ENCODE data around the gene RASGRF2.

The RASGRF2 gene

DNA sequence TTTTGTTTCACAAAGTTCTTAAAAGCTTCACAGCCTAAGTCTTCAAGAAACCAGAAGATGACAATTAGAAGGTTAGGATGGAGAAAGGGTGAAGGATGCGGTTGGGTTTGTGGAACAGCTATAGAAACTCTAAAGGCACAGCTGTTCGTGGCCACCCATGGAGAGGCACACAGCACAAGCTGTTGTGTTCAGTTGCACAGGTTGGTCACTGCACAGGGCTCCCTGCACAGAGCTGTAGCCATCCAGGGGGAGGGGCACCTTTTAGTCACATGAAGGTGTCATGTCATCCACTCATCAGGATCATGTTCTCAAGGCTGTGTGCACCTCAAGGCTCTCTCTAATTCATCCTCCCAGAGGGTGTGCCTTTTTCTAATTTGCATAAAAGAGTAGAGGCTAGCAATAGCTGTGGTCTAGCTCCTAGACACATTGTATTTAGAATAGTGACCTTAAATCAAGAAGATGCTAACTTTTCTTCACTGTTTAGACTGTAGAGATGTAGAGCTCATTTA, 5.0 kb upstream of the RASGRF2 start:
- no peak for DNase-seq (ENCODE audit: low read depth)

DNA sequence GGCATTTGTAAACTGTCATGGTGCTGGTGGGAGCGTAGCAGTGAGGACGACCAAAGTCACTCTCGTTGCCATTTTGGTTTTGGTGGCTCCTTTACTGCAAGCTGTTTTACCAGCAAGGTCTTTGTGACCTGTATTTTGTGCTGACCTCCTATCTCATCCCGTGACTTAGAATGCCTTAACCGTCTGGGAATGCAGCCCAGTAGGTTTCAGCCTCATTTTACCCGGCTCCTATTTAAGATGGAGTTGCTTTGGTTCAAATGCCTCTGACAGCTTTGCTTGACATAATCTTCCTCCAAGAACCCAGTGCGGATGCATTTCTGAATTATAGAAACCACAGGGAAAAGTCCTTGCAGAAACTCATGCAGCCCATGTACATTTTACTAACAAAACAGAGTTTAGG, 3.9 kb upstream of the RASGRF2 start:
- no peak for DNase-seq (ENCODE audit: low read depth)

DNA sequence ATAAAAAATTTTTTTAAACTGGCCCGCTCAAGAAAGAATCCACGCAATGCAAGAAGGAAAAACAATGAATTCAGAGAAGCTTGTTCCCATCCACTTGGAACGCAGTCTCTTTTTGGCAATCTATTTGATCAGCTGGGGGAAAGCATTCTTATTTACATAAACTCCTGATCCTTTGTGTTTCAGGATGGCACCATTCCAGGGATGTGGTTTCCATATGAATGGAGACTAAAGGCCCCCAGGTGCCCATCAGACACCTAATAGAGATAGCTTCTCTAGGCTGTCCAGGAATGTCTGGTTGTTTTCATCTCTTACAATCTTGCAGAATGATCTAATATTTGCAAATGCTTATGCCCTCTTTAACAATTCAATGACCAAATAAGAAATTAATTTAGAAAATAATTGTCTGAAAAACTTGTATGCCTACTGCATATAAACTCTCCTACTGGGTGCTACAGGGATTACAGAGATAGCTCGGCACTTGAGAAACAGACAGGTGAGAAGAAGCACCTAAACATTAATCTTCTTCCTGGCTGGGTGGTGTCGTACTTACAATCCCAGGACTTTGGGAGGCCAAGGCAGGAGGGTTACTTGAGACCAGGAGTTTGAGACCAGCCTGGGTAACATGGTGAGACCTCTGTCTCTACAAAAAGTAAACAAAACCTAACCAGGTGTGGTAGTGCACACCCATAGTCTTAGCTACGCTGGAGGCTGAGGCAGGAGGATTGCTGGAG, 3.0 kb upstream of the RASGRF2 start:
- no peak for DNase-seq (ENCODE audit: low read depth)

DNA sequence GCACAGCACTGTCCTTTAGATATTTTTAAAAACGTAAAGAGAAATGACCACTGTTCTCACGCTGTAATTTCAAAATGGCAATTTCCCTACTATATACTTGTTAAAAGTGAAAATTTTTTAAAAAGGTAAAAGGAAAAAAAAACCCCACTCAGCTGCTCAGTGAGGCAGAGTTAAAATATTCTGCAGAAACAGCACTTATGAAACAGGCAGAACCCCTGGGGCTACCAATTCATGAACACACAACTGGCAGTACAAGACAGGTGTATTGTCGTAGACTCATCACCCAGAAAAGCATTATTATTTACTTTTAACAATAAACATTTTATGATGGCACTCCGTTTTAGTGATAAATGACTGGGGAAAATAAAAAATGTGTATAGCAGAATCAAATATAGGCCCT, 1.5 kb upstream of the RASGRF2 start:
- DNase-seq (ENCODE audit: low read depth) = no peak

DNA sequence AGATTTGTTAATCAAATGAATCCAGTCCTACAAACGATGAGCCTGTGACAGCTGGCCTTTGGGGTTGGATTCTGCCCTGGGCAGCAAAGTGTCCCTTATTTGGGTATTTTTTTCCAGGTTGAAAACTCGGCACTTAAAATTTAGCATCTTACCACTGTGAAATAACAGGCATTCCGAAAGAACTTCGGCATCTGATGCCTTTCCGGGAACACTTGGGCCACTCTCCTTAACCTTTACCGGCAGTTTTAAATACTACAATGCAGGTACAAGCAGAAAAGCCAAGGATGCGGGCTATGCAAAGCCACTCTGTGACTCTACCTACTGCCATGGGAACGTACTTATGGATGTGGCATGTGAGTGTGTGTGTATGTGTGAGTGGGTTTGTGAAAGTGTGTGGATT, 1.0 kb upstream of the RASGRF2 start:
- no peak for DNase-seq (ENCODE audit: low read depth)

DNA sequence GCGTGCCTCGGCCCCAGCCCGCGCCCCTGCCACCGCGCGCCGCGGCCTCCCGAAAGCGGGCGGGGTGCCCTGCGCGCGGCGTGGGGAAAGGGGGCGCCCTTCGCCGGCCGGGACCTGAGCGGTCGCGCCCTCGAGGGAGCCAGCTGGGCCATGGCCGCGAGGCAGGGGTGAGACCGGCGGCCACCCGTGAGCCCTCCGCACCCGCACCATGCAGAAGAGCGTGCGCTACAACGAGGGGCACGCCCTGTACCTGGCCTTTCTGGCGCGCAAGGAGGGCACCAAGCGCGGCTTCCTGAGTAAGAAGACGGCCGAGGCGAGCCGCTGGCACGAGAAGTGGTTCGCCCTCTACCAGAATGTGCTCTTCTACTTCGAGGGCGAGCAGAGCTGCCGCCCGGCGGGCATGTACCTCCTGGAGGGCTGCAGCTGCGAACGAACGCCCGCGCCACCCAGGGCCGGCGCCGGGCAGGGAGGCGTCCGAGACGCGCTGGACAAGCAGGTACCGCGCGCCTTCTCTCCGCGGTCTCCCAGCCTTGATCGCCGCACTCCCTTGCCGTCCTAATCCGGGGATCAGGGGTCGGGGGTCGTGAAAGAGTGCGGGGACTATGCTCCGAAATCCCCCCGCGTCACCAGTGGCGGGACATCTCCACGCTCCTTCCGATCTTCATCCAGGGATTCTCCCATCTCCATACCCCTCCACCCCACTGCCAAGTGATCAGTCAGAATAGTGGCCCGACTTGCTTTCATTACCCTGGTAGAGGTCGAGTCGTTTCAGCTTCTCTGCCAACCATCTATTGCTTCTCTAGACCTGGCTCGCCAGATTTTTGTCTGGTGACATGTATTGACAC, 590 bp downstream of the RASGRF2 start:
- no peak for DNase-seq (ENCODE audit: low read depth)

DNA sequence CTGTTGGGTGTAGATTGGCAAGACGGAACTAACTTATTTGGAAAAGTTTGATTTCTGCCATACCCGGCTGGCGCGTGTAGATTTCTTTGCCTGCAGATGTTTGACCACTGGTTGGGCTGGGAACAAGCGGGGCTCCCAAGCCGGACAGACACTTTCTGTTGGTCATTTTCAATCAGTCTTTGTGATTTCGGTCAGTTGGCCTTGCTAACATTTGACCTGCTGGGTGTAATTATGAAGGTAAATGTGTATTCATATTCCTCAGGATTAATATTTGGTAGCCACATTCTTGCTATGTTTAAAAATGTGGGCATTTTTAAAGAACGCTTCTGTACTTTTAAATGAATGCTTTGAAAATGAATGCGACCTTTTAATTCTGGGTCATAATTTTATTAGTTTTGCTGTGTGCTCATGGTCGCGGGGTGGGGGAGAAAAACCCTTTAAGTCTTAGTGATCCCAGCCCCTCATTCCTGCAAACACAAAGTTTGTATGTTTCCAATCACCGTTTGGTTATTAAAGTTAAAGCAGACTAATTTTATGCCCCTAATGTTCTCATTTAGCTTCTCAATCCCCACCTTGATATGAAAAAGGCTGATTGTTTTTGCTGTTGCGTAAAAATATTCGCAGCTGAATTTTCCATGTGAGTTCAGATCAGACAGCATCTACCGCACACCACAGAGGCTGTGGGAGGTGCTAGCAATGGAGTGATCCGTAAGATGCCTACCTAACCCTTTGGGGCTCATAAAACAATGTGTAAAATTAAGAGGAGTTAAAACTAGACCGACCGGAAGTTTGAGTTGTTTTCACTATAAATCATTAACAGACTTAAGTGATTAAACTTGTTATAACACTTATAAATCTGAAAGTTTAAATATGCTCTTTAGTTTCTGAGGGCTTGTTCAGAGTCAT, 1.5 kb downstream of the RASGRF2 start:
- no peak for DNase-seq (ENCODE audit: low read depth)

DNA sequence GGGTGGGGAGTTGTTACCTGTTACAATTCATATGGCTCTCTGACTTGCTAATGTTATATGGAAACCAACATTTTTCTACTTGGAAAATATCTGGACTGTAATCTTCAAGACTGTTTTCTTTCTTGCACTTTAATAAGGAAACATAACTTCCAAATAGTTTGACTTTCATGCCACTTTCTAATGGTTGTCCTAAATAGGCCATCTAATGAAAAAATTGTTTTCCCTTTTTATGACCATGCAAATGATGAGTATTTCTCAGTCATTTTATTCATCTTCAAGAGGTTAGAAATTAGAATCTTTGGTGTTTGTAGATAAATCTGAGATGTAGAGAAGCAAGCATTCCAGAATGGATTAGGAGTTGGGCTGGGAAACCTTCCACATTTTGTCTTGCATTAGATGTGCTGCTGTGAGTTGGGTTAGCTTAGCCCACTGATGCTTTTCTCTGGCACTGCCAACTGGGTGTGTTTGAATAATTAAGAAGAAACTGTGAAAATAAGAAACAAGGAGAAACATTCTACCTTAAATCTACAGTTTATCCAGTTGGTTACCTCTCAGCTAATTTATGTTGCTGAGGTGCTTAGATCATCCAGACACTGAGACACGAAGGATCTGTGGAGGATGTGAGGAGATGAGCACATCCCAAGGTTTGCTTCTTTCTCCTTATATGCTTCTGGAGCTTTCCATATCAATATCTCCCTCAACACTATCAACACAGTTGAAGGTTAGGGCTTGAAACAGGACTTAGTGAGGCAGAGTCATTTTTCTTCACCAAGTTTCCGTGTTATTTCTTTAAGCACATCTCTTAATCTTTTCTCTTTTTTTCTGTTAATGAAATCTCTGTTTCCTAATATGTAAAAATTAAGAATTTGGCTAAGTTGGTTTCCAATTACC, 2.7 kb downstream of the RASGRF2 start:
- DNase-seq (ENCODE audit: low read depth) = no peak

DNA sequence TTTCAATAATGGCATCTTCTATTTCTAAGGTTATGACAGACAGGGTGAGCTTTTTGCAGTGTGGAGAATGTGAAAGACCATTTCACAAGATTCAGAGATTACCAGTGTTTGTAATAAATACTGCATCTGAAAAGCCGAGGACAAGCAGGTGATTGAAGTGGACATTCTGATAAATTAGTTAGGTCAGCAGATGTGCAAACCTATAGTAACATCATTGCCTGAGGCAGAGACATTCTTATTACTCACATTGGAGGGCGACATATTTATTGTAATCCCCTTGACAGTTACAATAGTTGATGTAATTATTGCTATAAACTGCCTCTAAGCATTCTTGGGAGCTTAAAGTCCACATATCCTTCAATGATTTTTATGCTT, 3.3 kb downstream of the RASGRF2 start:
- no peak for DNase-seq (ENCODE audit: low read depth)

DNA sequence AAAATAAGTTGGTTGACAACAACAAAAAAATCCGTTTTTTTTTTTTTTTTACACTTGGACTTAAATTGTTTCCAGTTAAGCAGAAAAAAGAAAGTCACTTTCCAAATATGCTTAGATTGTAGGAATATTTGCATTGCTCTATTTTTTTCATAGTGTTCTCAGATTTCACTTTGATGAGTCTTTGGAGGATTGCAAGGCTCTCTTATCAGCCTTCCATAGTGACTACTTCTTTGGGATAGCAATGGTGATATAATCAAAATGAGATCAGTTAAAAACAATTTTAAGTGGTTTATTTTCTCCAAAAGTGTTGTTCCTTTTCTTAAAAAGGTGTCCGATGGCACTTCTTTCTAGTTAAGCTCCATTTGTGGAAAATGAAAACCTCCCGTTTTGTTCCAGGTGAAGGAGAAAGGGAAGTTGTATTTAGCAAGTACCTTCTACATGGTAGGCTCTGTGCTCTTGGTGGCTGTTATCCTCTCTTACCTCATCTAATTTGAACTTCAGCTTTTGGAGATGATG, 3.9 kb downstream of the RASGRF2 start:
- DNase-seq (ENCODE audit: low read depth) = no peak

DNA sequence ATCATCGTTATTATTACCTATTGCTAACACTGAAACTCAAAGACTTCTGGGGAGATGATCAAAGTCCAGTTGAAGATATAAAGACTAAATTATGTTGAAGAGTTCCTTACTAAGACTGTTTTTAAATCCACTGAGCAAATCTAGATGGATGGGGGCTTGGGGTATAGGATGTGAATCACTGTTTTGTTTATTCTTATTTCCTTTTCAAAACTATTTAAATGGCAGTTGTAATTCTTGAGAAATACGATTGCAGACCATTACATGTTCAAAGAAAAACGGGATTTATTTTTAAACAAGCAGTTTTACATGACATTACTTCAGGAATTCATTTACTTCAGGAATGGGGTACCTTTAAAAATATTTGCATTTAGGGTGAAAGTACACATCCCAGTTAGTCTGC, 4.3 kb downstream of the RASGRF2 start:
- no peak for DNase-seq (ENCODE audit: low read depth)

DNA sequence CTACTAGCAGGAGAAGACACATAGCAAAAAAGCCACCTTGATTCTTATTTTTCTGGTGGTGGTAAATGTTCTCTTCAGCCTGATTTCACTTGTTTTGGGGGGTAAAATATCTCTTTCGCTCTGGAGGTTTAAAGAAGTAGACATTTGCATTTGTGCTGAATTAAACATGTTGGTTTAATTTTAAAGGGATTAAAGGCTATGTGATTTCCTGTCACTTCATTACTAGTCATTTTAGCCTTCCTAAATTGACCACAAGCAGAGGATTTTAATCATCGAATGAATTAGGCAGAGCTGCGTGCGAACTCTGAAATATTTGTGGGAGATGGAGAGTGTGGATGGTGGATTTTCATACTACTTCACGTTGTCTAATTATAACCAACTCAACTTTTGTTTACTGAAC, 4.8 kb downstream of the RASGRF2 start:
- DNase-seq (ENCODE audit: low read depth) = no peak

DNA sequence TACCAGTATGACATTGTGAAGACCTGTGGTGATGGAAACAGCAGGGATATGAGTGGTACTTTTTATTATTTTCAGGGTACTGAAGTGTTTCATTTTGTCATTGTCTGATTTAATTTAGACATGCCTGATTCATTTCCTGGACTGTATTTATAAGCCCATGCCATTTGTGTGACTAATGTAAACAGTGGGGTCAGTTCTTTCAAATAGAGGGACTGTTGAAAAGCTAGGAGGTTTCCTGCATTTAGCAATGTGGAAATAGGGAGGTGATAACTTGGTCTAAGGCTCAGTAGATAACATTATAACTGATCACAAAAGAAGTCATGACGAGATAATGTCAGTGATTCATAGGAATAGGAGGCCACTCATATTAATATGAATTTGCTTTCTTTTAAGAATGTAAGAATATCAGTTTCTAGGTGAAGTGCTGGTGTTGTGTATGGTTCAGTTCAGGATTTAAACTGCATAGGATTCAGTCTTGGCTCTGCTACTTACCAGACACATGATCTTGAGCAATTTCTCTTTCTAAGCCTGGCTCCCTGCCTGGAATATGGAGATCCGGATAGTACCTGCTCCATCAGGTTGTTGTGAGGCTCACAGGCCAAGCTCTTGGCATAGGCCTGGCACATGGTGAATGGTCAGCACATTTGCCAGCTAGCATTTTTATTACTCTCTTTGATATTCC, 7.5 kb downstream of the RASGRF2 start:
- DNase-seq (ENCODE audit: low read depth) = no peak

DNA sequence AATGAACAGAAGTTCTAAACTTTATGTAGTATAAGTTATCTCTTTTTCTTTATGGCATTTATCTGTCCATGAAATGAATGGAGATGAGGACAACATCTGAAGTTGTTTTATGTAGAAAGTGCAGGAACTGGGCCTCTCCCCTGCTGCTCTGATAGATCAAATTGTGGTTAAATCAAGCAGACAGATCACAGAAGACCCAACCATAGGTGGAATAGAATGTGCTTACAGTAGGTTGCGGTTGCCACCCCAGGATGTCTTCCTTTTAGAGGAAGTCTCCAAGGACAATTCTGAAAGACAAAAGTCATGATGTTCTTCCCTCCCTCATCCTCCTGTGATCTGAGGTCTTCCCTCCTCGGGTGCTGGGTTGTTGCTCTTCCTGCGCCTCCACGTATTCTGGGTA, 12.9 kb downstream of the RASGRF2 start:
- no peak for DNase-seq (ENCODE audit: low read depth)

DNA sequence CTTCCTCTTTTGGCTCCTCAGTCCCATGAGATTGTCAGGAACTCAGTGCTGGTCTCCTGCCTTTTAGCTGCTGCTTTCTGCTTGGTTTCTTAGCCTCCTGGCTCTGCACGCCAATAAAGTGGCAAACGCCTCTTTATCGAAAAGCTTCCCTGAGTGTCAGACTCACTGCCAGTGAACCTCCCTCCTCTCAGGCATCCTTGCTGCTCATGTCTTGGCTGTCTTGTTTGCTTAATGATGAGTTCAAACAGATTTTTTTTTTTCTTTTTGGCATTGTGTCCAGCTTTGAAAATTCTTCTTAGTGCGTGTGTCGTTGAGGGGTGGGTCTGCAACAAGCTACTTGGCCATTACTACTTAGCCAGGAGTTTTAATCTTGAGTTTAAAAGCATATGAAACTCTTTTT, 14.9 kb downstream of the RASGRF2 start:
- DNase-seq (ENCODE audit: low read depth) = no peak

DNA sequence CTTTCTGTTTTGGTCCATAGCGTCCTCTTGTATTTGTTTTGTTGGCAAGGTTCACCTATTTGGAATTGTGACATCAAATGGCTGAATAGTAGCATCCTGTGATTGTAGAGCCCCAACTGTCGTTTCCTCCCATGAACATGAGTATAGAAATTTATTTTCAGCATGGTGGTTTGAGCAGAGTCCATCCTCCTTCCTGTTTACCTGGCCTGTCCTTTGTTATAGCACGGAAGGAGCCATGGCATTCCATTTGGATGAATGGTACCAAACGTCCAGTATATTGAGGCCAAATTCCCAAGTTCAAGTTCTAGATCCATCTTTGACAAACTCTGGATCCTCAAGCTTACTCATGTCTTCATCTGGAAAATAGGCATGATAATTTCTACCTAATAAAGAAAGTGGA, 16.8 kb downstream of the RASGRF2 start:
- DNase-seq (ENCODE audit: low read depth) = no peak

DNA sequence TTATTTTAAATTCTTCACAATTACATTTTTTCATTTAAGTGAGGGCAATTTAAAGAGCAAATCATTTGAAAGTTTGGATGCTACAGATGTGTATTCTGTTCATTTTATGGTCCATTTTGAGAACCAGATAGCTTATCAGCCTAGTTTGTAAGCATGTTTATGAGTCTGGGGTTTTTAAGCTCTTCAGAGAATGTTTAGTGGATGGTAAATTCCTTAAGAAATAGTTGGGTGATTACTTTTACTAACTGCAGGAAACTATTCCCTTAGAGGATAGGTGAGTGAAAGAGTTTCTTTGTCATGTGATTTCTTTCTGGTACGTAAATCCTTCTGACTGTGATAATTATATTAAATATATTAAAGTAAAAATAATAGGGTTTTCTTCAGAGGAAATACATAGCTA, 17.6 kb downstream of the RASGRF2 start:
- DNase-seq (ENCODE audit: low read depth) = no peak

DNA sequence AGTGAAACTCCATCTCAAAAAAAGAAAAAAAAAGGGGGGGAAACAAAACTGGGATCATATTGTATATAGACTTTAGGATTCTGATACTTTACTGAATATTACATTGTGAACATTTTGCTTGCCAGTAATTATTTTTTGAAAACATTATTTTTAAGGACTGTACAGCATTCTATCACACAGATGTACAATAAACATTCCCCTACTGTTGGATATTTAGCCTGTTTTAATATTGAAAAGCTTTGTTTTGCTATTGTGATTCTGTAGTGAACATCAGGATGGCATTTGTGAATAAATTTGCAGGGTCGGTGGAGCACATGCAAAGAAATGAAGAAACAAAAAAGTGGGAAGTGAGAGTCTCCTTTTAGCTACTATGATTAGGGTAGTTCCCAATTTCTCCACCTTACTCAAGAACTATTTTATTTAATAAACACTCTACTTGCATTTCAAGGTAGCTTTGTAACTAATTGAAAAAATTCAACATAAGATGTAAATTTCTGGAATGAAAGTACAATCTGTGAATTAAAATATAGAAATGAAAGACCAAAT, 18.7 kb downstream of the RASGRF2 start:
- DNase-seq (ENCODE audit: low read depth) = no peak

DNA sequence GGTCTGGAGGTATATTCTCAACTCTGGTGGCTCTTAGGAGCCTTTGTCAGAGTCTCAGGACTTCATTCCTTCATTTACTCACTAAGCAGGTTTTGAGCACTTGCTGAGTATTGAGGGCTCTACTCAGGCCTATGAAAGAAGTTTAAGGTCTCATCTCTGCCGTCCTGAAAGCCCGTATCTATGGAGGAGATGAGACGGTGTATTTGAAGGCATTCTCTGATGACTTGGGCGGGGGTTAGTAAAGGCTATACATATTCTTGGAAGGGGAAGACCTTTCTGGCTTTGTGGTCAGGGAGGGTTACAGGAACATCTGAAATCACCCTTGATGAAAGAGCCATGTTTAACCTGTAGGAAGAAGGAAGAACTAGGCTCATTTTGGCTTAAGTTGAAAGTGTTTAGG, 21.9 kb downstream of the RASGRF2 start:
- no peak for DNase-seq (ENCODE audit: low read depth)

DNA sequence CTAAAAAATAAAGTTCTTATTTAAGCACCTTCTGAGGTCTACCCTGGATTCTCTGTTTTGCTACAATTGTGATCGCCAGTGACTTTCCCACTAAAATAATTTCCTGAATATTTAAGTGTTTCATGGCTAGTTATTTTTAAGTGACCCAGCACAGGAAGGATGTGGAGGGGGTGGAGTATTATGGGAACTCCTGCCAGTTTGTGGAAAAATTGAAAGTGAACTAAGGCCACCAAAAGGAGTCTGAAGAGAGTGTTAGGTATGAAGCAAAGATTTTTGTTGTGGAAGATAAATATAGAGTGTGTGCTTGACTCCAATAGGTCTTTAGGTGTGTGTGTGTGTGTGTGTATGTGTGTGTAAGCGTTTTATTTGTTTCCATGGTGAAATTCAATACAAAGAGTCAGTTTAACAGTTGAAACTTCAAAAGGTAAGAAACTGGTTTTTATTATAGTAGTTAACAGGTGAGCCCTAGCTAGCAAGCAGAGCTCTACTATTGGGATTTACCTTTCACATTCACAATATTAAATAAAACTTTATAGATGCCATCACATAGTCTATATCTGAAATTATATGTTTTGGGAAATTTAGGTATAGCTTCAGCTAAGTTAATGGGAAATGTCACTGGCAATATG, 25.6 kb downstream of the RASGRF2 start:
- no peak for DNase-seq (ENCODE audit: low read depth)

Data from stimulated activated CD8-positive, alpha-beta memory T cell treated with anti-CD3 and anti-CD28 coated beads, Interleukin-15, amount 100 ng/mL, for 1 hour (primary cell).